Fibroblast of skin of scalp (primary cell): ENCODE results near the gene DGUOK. TPM values are rescaled to one million over a fixed set of nuclear protein-coding genes. Genes with fewer than 3 reads are reported as not detected.
"Not testable (repeated sequence)": the region's sequence is repeated elsewhere in the genome, so short reads cannot be mapped to it uniquely, and the experiment has no call there.

Experiments used
- DNase-seq: peaks from one replicate; pipeline ENCODE4 v3.0.0-alpha.2; 2013
- polyA plus RNA-seq, 2 experiments: library from polyadenylated mRNA; unstranded; fragments of 120-200 nt; gene quantifications; one replicate each; pipeline ENCODE4 v1.2.1, GENCODE V29; 2013; ENCODE audit not compliant: insufficient read length in 2 of 2

The DGUOK gene
- 68.3 TPM for polyA plus RNA-seq (2013, experiment 1 of 2; ENCODE audit: insufficient read length)
- 62.7 TPM for polyA plus RNA-seq (2013, experiment 2 of 2; ENCODE audit: insufficient read length)

DNA sequence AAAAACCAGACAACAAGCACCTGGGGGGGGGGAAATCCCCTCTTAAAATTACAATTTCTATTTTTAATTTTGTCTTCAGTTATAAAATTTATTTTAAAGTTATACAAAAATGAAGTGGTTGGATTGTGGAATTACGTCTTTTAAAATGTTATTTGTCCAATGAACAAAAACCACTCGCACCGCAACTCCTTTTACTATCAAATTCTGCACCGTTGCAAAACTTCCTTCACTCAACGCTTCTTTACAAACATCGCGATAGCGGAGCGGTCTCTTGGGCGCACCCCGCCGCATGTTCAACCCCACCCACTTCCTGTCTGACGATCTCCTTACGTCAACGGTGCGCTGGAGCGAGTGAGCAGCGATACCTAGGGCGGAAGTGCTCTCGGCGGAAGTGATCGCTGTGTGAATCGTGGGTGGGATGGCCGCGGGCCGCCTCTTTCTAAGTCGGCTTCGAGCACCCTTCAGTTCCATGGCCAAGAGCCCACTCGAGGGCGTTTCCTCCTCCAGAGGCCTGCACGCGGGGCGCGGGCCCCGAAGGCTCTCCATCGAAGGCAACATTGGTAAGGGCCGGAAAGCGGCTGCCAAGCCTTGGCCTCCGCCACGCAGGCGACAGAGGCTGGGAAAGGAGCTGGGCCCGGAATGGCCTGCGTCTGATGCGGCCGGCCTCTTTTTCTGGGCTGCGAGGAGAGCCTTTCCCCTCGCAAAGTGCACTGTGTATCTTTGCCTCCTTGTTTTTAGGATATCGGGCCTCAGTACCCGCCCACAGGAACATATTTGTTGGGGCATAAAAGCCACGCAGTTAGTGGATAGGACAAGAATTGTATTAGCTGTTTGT is at the start of gene DGUOK:
DGUOK (plus strand) TSS at position 388 of the 835 bp plus-strand sequence; CDS start at position 419, 31 bp downstream.
- peak; percentile 99 for DNase-seq

DNA sequence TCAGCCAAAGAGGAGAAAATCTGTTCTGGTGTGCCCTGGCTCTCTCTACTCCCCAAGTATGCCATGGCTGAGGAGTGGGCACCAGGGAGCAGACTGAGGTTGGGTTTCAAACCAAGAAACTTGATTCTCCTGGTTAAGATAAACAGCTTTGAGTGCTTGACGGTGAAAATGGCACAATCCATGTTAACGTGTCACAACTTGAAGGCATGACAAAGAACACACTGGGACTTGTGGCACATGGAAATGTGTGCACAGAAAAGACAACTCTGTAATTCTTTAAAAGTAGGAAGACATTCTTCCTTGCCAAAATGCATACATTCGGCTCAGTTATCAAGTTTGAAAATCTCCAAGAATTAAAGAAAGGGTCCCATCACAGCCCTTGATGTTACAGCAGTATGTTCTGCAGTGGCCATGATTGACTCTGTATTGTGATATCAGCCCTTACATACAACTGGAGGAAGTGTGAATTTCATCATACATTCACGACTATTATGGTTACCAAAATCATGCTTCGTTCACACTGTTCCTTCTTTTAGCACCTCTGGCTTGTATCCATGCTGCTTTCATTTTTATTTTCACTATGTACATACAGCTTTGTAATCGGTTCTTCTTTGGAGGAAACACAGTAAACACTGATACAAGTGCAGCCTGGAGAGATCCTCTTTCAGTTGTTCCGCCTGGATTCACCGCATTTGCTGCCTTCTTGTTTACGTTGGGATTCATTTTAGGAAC is 49.4 kb upstream of the DGUOK start:
- no peak for DNase-seq

DNA sequence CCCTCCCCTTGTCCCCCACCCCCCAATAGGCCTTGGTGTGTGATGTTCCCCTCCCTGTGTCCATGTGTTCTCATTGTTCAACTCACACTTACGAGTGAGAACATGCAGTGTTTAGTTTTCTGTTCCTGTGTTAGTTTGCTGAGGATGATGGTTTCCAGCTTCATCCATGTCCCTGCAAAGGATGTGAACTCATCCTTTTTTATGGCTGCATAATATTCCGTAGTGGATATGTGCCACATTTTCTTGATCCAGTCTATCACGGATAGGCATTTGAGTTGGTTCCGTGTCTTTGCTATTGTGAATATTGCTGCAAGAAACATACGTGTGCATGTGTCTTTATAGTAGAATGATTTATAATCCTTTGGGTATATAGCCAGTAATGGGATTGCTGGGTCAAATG is 48.7 kb upstream of the DGUOK start:
- DNase-seq: not testable (repeated sequence)

DNA sequence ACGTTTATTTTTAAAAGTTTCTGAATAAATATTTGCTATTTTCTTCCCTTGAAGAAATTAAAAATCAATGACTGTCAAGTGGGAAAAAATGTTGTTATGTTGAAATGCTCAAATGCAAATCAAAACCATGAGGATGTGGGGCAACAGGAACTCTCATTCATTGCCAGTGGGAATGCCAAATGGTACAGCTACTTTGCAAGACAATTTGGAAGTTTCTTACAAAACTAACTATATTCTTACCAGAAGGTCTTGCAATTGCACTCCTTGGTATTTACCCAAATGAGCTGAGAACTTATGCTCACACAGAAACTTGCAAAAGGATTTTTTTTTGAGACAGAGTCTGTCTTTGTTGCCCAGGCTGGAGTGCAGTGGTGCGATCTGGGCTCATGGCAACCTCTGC is 41.3 kb upstream of the DGUOK start:
- DNase-seq: no peak

DNA sequence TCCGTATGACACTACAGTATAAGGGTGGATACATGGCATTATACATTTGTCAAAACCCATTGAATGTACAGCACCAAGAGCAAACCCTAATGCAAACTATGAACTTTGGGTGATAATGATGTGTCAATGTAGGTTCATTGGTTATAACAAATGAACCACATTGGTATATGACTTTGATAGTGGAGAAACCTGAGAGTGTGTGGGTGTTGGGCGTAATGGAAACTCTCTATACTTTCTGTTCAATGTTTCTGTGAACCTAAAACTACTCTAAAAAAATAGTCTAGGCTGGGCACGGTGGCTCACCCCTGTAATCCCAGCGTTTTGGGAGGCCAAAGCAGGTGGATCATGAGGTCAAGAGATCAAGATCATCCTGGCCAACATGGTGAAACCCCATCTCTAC is 40.3 kb upstream of the DGUOK start:
- DNase-seq: no peak

DNA sequence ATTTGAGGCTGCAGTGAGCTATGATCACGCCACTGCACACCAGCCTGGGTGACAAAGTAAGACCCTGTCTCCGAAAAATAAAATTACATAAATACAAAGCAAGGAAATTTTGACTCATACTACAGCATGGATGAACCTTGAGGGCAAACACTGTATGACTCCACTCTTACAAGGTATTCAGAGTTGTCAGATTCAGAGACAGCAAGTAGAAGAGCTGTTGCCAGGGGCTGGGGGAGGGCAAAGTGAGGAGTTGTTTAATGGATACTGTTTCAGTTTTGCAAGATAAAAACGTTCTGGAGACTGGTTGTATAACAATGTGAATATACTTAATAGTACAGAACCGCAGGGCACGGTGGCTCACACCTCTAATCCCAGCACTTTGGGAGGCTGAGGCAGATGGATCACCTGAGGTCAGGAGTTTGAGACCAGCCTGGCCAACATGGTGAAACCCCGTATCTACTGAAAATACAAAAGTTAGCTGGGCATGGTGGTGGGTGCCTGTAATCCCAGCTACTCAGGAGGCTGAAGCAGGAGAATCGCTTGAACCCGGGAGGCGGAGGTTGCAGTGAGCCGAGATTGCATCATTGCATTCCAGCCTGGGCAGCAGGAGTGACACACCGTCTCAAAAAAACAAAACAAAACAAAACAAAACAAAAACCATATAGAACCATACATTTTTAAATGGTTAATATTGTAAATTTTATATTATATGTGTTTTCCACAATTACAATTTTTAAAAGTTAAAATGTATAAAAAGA is 38.9 kb upstream of the DGUOK start:
- DNase-seq: not testable (repeated sequence)

DNA sequence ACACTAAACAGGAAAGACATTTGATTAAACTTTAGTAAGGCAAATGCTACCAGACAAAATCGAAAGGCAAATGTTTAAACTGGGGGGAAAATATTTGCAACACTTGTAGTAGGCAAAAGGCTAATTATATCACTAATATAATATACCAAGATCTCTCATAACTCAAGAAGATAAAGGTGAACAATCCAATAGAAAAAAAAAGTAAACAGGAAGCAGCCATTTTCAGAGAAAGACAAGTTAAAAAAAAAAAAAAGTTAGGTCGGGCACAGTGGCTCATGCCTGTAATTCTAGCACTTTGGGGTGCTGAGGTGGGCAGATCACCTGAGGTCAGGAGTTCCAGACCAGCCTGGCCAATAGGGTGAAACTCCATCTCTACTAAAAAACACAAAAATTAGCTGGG is 38.3 kb upstream of the DGUOK start:
- DNase-seq: no peak

DNA sequence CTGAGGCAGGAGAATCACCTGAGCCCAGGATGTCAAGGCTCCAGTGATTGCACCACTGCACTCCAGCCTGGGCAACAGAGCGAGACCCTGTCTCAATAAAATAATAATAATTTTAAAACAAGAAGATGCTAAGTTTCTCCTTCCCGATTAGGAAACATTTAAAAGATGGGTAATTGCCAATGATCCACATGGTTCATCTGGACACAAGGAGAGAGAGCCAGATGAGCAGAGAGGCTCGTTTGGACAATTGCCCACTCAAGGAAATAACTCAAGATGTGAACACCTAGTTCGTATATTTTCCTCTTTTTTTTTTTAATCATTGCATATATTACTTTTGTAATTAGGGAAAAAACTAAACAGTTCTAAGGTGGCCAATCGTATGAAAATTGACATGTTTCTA is 37.5 kb upstream of the DGUOK start:
- no peak for DNase-seq

GRCh38 chr2:73890301-73891092 is 36.2 kb upstream of the DGUOK start:
- DNase-seq: peak; percentile 40

DNA sequence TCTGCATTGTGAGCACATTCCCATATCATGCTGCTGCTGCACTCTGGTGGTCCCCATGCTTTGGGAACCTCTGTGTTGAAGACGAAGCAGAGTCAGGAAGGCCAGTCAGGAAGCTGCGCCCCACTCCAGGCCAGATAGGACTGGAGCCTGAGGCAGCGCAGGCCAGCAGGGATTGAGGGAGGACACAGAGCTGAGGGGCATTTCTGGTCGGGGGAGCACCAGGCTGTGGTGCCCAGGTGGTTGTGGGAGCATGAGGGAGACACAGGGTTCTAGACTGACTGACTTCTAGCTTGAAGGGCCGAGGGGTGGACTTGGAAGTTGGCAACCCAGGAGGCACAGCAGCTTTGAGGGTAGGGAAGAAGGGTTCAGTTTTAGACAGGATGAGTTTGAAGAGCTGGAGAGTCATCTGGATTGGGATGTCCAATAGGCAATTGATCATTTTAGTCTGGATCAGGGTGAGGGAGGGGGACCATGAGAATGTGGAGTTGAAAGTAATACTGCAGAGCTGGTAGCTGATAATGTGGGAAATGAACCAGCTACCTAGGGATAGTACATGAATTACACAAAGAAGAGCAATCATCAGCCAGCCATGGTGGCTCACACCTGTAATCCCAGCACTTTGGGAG is 35.3 kb upstream of the DGUOK start:
- DNase-seq: no peak

DNA sequence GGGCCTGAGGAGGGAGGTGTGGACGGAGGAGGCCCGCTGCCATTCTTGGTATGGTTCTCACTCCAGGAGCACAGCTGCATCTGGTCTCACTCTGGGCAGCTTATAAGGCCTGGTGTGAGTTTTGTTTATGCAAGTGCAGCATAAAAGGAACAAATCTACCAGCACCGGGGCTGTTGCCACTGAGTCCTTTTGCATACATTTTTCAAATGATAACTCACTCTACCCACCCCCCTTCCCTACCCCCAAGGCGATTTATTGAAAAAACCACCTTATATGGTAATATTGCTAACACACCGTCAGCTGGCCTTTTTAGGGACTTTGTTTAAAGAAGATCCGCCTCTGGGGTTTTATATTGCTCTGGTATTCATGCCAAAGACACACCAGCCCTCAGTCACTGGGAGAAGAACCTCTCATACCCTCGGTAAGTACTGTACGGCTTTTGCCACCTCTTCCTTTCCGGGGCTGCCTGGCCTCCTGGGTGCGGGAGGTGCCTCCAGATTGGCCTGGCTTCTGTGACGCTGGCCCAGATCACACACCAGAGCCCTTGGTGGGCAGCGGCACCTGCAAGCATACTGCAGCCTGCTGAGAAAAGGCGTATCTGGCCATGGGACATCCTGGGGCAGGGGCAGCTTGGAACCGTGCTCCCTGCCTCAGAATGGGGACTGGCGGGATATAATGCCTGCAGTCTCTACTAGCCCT is 33.9 kb upstream of the DGUOK start, which contains the start of gene ACTG2:
ACTG2 (plus strand) TSS at position 378 of the 699 bp plus-strand sequence. CDS start 8,304 bp downstream, outside the sequence.
- DNase-seq: peak; percentile 93

GRCh38 chr2:73893764-73894474 is 32.8 kb upstream of the DGUOK start:
- DNase-seq: no peak

- DNase-seq: no peak
These were observed 32.2 kb upstream of the DGUOK start for GRCh38 chr2:73894475-73894850.

- no peak for DNase-seq
These were observed 31.8 kb upstream of the DGUOK start for GRCh38 chr2:73894877-73895276.

- no peak for DNase-seq
These were observed 31.2 kb upstream of the DGUOK start for GRCh38 chr2:73895473-73895872.

- peak; percentile 91 for DNase-seq
These were observed 30.1 kb upstream of the DGUOK start for GRCh38 chr2:73896362-73897239.

- DNase-seq: no peak
These were observed 29.5 kb upstream of the DGUOK start for GRCh38 chr2:73897240-73897583.

DNA sequence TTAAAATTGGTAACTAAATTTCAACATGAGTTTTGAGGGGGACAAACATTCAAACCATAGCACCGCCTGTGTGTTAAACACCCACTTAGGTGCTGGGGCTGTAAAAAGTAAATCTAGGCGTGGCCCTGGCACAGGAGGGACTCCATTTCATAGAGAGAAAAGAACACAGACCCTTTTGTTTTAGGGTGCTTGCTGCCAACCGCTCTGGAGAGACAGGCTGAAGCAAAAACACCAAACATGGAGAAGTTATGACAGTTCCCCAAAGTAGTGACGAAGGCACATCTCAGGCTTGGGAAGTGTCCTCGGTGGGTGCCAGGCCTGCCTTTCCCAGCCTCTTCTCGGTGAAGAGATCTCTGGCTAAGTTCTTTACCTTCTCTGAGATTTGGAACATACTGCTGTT is 28.7 kb upstream of the DGUOK start:
- DNase-seq: no peak

GRCh38 chr2:73899801-73900336 is 26.8 kb upstream of the DGUOK start:
- DNase-seq: no peak
